DMS153 treated with DMSO at 0.1 percent for 48 hours (cell line): ENCODE data around the gene AGAP1.

Experiments
- DNase-seq: peaks from one replicate; lab custom pipeline; 2025; ENCODE audit not compliant: unreplicated experiment; lab: John Stamatoyannopoulos, UW

The AGAP1 gene

GRCh38 chr2:235546151-235546435 is 52.2 kb downstream of the AGAP1 start:
- DNase-seq = no peak

- no peak for DNase-seq
These were observed 52.6 kb downstream of the AGAP1 start for GRCh38 chr2:235546436-235546835.

GRCh38 chr2:235549735-235550377 is 56.0 kb downstream of the AGAP1 start:
- no peak for DNase-seq

- DNase-seq = no peak
These were observed 56.5 kb downstream of the AGAP1 start for GRCh38 chr2:235550378-235550760.

- no peak for DNase-seq
These were observed 57.1 kb downstream of the AGAP1 start for GRCh38 chr2:235550946-235551345.

GRCh38 chr2:235551965-235552364 is 58.1 kb downstream of the AGAP1 start:
- DNase-seq = peak; percentile 29

- DNase-seq = no peak
These were observed 58.8 kb downstream of the AGAP1 start for GRCh38 chr2:235552671-235553070.

GRCh38 chr2:235553291-235553690 is 59.4 kb downstream of the AGAP1 start:
- no peak for DNase-seq

GRCh38 chr2:235553696-235554100 is 59.9 kb downstream of the AGAP1 start:
- no peak for DNase-seq

- DNase-seq = no peak
These were observed 60.5 kb downstream of the AGAP1 start for GRCh38 chr2:235554385-235554784.

- no peak for DNase-seq
These were observed 61.1 kb downstream of the AGAP1 start for GRCh38 chr2:235554936-235555335.

- no peak for DNase-seq
These were observed 61.5 kb downstream of the AGAP1 start for GRCh38 chr2:235555371-235555770.

GRCh38 chr2:235556086-235556485 is 62.2 kb downstream of the AGAP1 start:
- DNase-seq = no peak

GRCh38 chr2:235556901-235557300 is 63.1 kb downstream of the AGAP1 start:
- DNase-seq = no peak

GRCh38 chr2:235557903-235558302 is 64.1 kb downstream of the AGAP1 start:
- DNase-seq = no peak

GRCh38 chr2:235558572-235558971 is 64.7 kb downstream of the AGAP1 start:
- no peak for DNase-seq

GRCh38 chr2:235560345-235560744 is 66.5 kb downstream of the AGAP1 start:
- DNase-seq = no peak

- DNase-seq = no peak
These were observed 67.6 kb downstream of the AGAP1 start for GRCh38 chr2:235561450-235561849.

- DNase-seq = no peak
These were observed 68.4 kb downstream of the AGAP1 start for GRCh38 chr2:235562065-235562747.

- DNase-seq = no peak
These were observed 69.4 kb downstream of the AGAP1 start for GRCh38 chr2:235563056-235563910.

GRCh38 chr2:235564066-235564465 is 70.2 kb downstream of the AGAP1 start:
- no peak for DNase-seq

- no peak for DNase-seq
These were observed 71.2 kb downstream of the AGAP1 start for GRCh38 chr2:235564884-235565530.
